Dendritic cell treated with granulocyte-macrophage colony-stimulating factor and Interleukin-4, amounts not matched to agents 40 ng/mL and 50 ng/mL, for 4 days (primary cell): ENCODE data around the gene LTBP3.

ENCODE experiments used
- H3K27ac Mint-ChIP-seq: one replicate; pipeline ENCODE4 v1.8.0; 2022; ENCODE audit warnings: mild to moderate bottlenecking, mixed read lengths
- H3K27me3 Mint-ChIP-seq: one replicate; pipeline ENCODE4 v1.8.0; 2022; ENCODE audit warnings: mild to moderate bottlenecking, mixed read lengths
- H3K36me3 Mint-ChIP-seq: one replicate; pipeline ENCODE4 v1.8.0; 2022; ENCODE audit warnings: low read depth, mixed read lengths
- H3K4me1 Mint-ChIP-seq: one replicate; pipeline ENCODE4 v1.8.0; 2022; ENCODE audit warnings: low read depth, mixed read lengths
- H3K4me3 Mint-ChIP-seq: one replicate; pipeline ENCODE4 v1.8.0; 2022; ENCODE audit warnings: mild to moderate bottlenecking, moderate library complexity, mixed read lengths
- H3K9me3 Mint-ChIP-seq: one replicate; pipeline ENCODE4 v1.8.0; 2022; ENCODE audit warnings: mixed read lengths
- intact Hi-C: fragments of 100-400 bp; cut with micrococcal nuclease; formaldehyde crosslinking; loops from one replicate; pipeline ENCODE4 v1.15.0; 2022

LTBP3 gene

DNA sequence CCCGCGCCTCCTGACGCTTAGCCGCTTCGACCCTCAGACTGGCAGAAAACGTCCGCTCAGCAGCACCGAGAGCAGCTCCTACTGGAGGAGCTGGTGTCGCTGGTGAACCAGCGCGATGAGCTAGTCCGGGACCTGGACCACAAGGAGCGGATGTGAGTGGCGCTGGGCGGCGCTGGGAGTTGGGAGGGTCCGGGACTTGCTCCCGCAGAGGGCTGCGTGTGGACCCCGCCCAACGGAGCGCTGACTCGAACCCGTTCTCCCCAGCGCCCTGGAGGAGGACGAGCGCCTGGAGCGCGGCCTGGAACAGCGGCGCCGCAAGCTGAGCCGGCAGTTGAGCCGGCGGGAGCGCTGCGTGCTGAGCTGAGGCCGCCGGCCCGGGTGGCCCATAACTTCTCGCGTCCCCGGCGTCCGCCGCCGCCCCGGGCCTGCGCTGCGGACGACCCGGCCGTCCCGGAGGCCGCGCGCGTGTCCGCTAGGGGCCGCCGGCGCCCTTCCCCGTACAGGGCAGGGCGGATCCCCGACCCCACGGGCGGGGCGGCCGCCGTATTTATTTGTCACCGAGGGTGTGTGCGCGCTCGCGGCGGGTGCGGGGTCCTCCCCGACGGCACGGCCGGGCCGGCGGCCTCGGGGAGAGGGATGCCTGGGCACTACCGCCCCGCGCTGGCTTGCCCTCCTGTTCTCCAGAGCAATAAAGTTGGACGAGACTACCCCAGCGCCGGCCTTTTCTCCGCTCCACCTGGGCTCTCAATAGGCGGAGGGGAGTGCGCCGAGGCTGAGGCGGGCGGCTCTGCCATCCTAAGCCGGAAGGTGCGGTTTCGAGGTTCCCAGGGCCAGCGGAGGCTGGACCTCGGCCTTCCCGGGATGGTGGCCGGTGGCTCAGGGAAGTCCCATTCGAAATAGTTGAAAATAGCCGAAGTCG lies 34.0 kb upstream of the LTBP3 start:
- Mint-ChIP-seq H3K9me3 (no peaks in the 10 kb centered on the region), H3K27ac (no peak overlapping the region), H3K27me3 (no peaks in the 10 kb centered on the region), H3K4me3 (no peak overlapping the region), H3K36me3 (peaks cover 90% of the 10 kb centered on the region), H3K4me1 (peaks cover 80% of the 10 kb centered on the region)
- intact Hi-C loops = no loop called here

DNA sequence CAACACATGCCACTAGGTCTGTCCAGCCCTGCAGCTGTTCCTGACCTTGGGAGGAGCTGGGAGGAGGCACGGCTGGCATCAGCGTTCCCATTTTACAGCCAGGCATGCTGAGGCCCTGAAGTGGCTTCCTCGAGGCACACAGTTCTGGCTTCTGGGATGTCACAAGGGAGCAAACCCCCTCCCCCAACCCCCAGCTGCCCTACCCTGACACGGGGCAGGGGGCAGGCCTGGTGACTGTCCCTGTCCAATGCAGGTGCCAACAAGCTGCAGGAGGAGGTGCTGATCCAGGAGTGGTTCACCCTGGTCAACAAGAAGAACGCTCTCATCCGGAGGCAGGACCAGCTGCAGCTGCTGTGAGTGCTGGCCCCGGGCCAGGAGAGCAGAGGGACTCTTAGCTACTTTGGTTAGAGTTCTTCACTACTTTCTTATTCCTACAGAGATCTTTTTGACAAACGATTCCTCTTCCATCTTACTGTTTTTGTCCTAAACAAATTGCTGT lies 32.1 kb upstream of the LTBP3 start:
- Mint-ChIP-seq H3K9me3 (no peaks in the 10 kb centered on the region), H3K4me3 (no peak overlapping the region), H3K27me3 (no peaks in the 10 kb centered on the region), H3K36me3 (peaks cover 95% of the 10 kb centered on the region), H3K27ac (no peak overlapping the region), H3K4me1 (peaks cover 84% of the 10 kb centered on the region)
- intact Hi-C loops = no loop called here

DNA sequence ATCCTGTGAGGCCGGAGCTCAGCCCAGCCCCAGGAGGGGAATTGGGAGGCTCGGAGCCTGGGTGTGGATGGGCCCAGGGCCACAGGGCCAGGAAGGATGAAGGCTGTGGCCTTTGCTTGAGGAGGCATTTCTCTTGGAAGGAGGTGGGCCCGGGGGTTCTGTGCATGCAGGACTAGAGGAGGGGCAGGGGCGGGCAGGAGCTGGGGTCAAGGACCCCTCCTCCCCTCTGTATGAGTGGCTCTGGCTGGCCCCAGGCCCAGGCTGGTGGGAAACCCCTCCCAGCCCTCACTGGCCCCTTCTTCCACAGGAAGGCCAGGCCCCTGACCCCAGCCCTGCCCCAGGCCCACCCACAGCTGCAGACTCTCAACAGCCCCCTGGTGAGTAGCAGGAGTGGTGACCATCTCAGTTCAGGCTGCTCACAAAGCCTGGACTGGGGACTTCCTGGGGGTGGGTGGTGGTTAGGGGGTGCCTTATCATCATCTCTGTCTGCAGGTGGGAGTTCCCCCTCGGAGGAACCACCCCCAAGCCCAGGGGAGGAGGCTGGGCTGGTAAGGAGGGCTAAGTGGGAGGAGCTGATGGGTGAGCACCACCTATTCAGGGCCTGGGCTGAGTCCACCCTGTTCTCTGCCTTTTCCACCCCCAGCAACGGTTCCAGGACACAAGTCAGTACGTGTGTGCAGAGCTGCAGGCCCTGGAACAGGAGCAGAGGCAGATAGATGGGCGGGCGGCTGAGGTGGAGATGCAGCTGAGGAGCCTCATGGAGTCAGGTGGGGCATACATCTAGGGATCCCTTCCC lies 31.5 kb upstream of the LTBP3 start:
- Mint-ChIP-seq H3K27me3 (no peaks in the 10 kb centered on the region), H3K9me3 (no peaks in the 10 kb centered on the region), H3K4me1 (peaks cover 79% of the 10 kb centered on the region), H3K4me3 (no peak overlapping the region), H3K36me3 (peaks cover 94% of the 10 kb centered on the region), H3K27ac (peak overlapping the region; percentile 95)
- intact Hi-C loops = no loop called here

DNA sequence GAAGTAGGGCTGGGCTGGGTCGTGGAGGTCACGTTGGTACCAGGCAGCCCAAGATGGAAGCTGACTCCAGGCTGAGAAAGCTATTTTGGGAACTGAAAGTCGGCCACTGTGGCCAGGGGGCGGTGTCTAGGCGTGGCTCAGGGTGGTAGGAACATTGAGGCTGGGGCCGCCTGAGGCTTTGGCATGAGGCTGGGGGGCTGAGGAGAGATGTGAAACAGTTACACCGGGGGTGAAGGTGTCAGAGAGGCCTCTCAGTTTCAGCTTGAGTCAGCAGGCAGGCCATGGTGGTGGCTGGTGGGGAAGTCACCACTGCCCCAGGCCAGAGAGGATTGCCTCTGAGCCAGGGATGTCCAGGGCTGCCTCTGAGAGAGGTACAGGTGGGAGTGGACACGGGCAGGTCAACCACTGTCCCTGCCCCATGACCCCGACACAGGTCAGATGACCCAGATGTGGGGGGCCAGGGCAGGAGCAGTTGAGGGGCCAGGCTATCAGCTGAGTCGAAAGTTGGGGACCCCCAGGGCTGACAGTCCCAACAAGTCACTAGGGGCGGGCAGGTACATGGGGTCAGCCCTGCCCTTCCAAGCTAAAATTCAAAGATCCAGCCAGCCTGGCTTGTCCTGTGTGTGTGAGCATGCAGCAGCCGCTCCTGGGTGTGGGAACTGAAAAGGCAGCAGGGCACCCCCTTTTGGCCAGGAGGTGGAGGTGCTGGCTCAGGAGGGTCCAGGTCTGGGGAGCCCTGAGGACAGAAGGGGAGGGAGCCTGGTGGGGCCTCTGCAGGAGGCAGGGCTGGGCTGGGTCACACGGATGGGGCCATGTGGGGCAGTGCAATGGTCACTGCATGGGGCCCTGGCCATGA lies 30.3 kb upstream of the LTBP3 start:
- intact Hi-C loops = loop anchor here (1.0 kb wide), 2 partner anchors 14 to 48 kb away; no protein-coding TSS in a partner anchor
- Mint-ChIP-seq H3K4me3 (peak overlapping the region; percentile 79), H3K27me3 (no peaks in the 10 kb centered on the region), H3K36me3 (peaks cover 95% of the 10 kb centered on the region), H3K4me1 (peaks cover 80% of the 10 kb centered on the region), H3K9me3 (no peaks in the 10 kb centered on the region), H3K27ac (peak overlapping the region; percentile 95)

DNA sequence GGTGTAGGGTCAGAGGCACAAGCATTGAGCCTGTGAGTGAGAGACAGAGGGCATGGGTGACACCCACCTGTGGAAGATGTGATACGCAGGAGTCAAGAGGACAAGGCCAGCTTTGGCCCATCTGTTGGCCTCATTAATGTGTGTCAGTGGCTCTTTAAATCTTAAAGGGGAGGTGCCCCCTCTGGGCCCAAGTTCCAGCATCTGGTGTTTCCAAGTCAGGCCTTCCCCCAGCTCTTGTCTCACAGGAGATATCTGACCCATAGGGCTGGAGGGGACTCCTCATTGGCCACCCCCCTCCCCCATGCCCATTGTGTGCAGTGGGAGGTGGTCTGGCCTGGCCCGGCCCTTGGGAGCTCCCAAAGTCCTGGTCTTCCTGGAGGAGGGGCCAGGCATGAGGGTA lies 28.5 kb upstream of the LTBP3 start:
- no peaks in the 10 kb centered on the region for H3K27me3 Mint-ChIP-seq
- intact Hi-C loops = loop anchor here (1.0 kb wide), 1 partner anchor 9 kb away; no protein-coding TSS in a partner anchor
- H3K36me3 Mint-ChIP-seq = peaks cover 95% of the 10 kb centered on the region
- H3K4me1 Mint-ChIP-seq = peaks cover 84% of the 10 kb centered on the region
- no peaks in the 10 kb centered on the region for H3K9me3 Mint-ChIP-seq
- peak overlapping the region; percentile 95 for H3K27ac Mint-ChIP-seq
- H3K4me3 Mint-ChIP-seq = peak overlapping the region; percentile 79

DNA sequence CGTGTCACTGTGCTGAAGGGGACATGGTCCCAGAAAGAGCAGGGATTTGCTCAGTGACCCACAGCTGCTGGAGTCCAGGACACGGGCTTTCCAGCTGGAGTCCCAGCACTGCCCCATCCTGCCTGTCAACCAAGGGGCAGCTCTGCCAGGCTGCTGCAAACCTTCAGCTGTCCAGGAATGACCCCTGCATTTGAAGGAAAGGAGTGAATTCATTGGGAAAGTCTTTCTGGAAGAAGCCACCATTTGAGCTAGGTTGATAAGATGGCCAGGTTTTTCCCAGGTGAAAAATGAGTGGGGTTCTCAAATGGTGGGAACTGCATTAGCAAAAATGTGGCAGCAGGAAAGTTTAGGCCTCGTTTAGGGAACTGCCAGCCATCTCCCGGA lies 28.1 kb upstream of the LTBP3 start:
- peaks cover 84% of the 10 kb centered on the region for H3K4me1 Mint-ChIP-seq

DNA sequence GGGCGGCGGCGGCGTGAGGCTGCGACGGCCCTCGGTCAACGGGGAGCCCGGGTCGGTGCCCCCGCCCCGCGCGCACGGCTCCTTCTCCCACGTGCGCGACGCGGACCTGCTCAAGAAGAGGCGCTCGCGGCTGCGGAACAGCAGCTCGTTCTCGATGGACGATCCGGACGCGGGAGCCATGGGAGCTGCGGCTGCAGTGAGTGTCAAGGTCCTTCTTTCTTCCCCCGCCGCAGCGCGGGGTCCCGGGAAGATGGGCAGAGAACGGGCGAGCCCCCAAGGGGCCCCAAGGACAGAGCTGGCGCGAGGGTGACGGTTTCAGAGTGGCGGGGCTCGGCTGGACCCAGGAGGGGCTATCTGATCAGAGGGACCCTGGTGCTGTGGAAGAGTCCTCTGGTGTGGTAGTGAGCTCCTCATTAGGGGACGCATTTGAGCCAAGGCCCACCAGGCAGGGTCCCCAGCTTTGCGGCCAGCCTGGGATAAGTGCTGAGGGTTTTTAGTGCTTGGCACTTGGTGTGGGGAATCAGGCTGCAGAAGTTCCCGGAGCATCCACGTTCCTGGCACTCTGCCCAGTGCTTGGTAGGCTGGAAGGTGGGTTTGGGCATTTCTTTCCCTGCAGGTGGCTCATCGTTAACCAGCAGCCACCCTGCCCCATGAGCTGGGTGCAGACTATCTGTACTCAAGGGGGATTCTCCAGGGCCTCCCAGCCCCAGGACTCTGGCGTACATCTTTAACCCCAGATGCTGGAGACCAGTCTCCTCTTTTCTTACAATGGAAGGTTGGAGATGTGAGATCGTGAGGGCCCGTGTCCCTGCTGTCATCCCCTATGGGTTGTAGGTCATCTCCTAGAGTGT lies 27.5 kb upstream of the LTBP3 start:
- peak overlapping the region; percentile 95 for H3K27ac Mint-ChIP-seq
- H3K9me3 Mint-ChIP-seq = no peaks in the 10 kb centered on the region
- H3K4me3 Mint-ChIP-seq = peak overlapping the region; percentile 79
- intact Hi-C loops = no loop called here
- H3K36me3 Mint-ChIP-seq = peaks cover 95% of the 10 kb centered on the region
- H3K27me3 Mint-ChIP-seq = no peaks in the 10 kb centered on the region
- peaks cover 88% of the 10 kb centered on the region for H3K4me1 Mint-ChIP-seq

More for the DNA sequence above, 28.1 kb upstream of the LTBP3 start:
- intact Hi-C loops = no loop called here
- Mint-ChIP-seq H3K27me3 (no peaks in the 10 kb centered on the region), H3K9me3 (no peaks in the 10 kb centered on the region), H3K36me3 (peaks cover 95% of the 10 kb centered on the region), H3K27ac (peak overlapping the region; percentile 95), H3K4me3 (peak overlapping the region; percentile 79)

DNA sequence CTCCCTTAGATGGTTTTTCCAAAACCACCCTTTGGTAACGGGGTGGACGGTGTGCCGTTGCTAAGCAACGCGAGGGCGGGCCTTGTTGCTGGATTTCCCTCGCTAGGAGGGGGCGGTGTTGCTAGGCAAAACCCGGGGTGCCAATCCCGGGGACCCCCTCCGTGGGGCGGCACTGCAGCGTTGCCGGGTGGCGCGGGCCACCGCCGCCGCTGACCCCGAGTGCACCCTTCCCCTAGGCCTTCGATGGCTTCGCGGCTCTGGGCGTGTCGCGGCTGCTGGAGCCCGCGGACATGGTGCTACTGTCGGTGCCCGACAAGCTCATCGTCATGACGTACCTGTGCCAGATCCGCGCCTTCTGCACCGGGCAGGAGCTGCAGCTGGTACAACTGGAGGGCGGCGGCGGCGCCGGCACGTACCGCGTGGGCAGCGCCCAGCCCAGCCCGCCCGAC lies 26.6 kb upstream of the LTBP3 start:
- H3K36me3 Mint-ChIP-seq = peaks cover 95% of the 10 kb centered on the region
- peak overlapping the region; percentile 72 for H3K27ac Mint-ChIP-seq
- peaks cover 93% of the 10 kb centered on the region for H3K4me1 Mint-ChIP-seq
- no peaks in the 10 kb centered on the region for H3K9me3 Mint-ChIP-seq
- intact Hi-C loops = no loop called here
- H3K4me3 Mint-ChIP-seq = no peak overlapping the region
- no peaks in the 10 kb centered on the region for H3K27me3 Mint-ChIP-seq

DNA sequence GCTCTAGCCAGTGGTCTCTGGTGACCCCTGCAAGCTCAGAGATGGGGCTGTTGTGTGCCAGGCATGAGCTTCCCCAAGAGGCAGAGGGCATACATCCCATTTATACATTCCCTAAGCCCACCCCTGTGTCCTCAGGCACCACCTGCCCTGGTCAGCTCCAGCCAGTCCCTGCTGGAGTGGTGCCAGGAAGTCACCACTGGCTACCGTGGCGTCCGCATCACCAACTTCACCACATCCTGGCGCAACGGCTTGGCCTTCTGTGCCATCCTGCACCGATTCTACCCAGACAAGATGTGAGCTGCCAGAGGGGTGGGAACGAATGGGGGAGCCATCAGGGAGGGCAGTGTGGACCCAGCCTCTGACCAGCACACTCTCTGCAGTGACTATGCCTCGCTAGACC lies 25.9 kb upstream of the LTBP3 start:
- H3K36me3 Mint-ChIP-seq = peaks cover 95% of the 10 kb centered on the region
- no peak overlapping the region for H3K4me3 Mint-ChIP-seq
- peak overlapping the region; percentile 72 for H3K27ac Mint-ChIP-seq
- no peaks in the 10 kb centered on the region for H3K27me3 Mint-ChIP-seq
- H3K4me1 Mint-ChIP-seq = peaks cover 95% of the 10 kb centered on the region
- intact Hi-C loops = no loop called here
- H3K9me3 Mint-ChIP-seq = no peaks in the 10 kb centered on the region

DNA sequence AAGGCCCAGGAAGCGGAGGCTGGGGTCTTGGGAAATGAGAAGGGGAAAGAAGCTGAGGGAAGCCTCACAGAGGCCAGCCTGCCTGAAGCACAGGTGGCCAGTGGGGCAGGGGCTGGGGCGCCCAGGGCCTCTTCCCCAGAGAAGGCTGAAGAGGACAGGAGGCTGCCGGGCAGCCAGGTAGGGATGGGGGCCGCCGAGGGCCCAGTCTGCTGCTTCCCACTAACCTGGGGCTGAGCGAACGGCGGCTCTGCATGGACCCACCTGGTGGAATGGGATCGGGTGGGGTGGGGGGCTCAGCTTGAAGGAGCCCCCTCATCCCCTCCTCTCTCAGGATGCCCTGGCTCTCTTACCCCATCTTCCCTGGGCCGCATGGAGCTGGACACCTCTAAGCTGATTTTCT lies 25.4 kb upstream of the LTBP3 start:
- intact Hi-C loops = no loop called here
- H3K4me1 Mint-ChIP-seq = peaks cover 95% of the 10 kb centered on the region
- H3K4me3 Mint-ChIP-seq = no peak overlapping the region
- H3K27me3 Mint-ChIP-seq = no peaks in the 10 kb centered on the region
- H3K36me3 Mint-ChIP-seq = peaks cover 95% of the 10 kb centered on the region
- no peaks in the 10 kb centered on the region for H3K9me3 Mint-ChIP-seq
- peak overlapping the region; percentile 72 for H3K27ac Mint-ChIP-seq

DNA sequence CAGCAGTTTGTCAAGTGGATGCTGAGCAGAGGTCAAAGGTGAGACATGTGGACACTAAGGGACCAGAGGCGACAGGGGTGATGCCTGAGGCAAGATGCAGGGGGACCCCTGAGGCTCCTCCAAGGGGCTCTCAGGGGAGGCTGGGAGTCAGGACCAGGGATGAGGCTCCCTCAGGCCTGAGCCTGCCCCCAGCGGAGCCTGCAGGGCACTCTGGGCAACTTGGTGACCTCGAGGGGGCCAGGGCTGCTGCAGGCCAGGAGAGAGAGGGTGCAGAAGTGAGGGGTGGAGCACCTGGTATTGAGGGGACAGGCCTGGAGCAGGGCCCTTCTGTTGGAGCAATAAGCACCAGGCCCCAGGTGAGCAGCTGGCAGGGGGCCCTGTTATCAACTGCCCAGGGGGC lies 23.8 kb upstream of the LTBP3 start:
- intact Hi-C loops = no loop called here
- Mint-ChIP-seq H3K27me3 (no peaks in the 10 kb centered on the region), H3K4me3 (no peak overlapping the region), H3K27ac (peak overlapping the region; percentile 72), H3K4me1 (peaks cover 89% of the 10 kb centered on the region), H3K9me3 (no peaks in the 10 kb centered on the region), H3K36me3 (peaks cover 99% of the 10 kb centered on the region)

DNA sequence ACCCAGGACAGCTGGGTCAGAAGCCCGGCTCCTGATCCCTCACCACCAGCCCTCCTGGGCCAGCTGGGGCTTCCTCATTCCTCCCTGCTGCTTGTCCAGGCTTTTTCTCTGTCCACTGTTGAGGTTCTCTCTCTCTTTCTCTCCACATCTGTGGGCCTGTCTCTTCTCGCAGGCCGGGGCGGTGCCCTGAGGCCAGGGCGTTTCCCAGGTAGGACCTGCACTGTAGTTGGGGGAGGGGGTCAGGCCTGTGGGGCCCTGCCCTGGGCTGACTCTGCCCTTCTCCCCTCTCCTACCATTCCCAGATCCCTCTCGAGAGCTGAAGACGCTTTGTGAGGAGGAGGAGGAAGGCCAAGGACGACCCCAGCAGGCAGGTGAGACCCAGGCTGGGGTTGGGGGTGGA lies 22.6 kb upstream of the LTBP3 start:
- H3K36me3 Mint-ChIP-seq = peaks cover 96% of the 10 kb centered on the region

More for the DNA sequence above, 22.6 kb upstream of the LTBP3 start:
- H3K4me1 Mint-ChIP-seq = peaks cover 77% of the 10 kb centered on the region
- no peaks in the 10 kb centered on the region for H3K27me3 Mint-ChIP-seq
- H3K4me3 Mint-ChIP-seq = no peak overlapping the region
- H3K9me3 Mint-ChIP-seq = no peaks in the 10 kb centered on the region
- intact Hi-C loops = no loop called here
- H3K27ac Mint-ChIP-seq = peak overlapping the region; percentile 72
